Glutamatergic neuron (in vitro differentiated cells): ENCODE results near the gene CTBP2. TPM values are rescaled to one million over a fixed set of nuclear protein-coding genes. Genes with fewer than 3 reads are reported as not detected.

ENCODE experiments used
- DNase-seq: peaks from one replicate; pipeline ENCODE4 v3.0.0; 2022
- H3K27ac Mint-ChIP-seq: one replicate; pipeline ENCODE4 v1.8.0; 2020; ENCODE audit warnings: mild to moderate bottlenecking, mixed read lengths, inconsistent platforms; ENCODE audit not compliant: unreplicated experiment
- H3K27me3 Mint-ChIP-seq: one replicate; pipeline ENCODE4 v1.8.0; 2020; ENCODE audit warnings: mild to moderate bottlenecking, moderate library complexity, mixed read lengths, inconsistent platforms; ENCODE audit not compliant: unreplicated experiment
- H3K36me3 Mint-ChIP-seq: one replicate; pipeline ENCODE4 v1.8.0; 2020; ENCODE audit warnings: mild to moderate bottlenecking, mixed read lengths, inconsistent platforms; ENCODE audit not compliant: unreplicated experiment
- H3K4me1 Mint-ChIP-seq: one replicate; pipeline ENCODE4 v1.8.0; 2020; ENCODE audit warnings: mild to moderate bottlenecking, low read depth, mixed read lengths, inconsistent platforms; ENCODE audit not compliant: unreplicated experiment
- H3K4me3 Mint-ChIP-seq: one replicate; pipeline ENCODE4 v1.8.0; 2020; ENCODE audit warnings: mild to moderate bottlenecking, mixed read lengths, inconsistent platforms; ENCODE audit not compliant: unreplicated experiment
- H3K9me3 Mint-ChIP-seq: one replicate; pipeline ENCODE4 v1.8.0; 2020; ENCODE audit warnings: mild to moderate bottlenecking, moderate library complexity, mixed read lengths, inconsistent platforms; ENCODE audit not compliant: unreplicated experiment
- total RNA-seq: library from RNA; stranded (reverse); fragmentation: NEBNext Ultra II Directional; extraction: Animal tissue kit (Norgen Biotek cat#: 25700); gene quantifications from one replicate; pipeline ENCODE4 v1.2.1, GENCODE V29; 2021; ENCODE audit not compliant: unreplicated experiment
- TF ChIP-seq, protein P1 (sequence below): fragments of 200-600 bp; sonication (generic); IDR thresholded peaks from one replicate; pipeline ENCODE4 v1.5.0; 2021; ENCODE audit not compliant: partially characterized antibody, unreplicated experiment

CTBP2 gene
- total RNA-seq, 1 donor from 2014 or later = 174 TPM

DNA sequence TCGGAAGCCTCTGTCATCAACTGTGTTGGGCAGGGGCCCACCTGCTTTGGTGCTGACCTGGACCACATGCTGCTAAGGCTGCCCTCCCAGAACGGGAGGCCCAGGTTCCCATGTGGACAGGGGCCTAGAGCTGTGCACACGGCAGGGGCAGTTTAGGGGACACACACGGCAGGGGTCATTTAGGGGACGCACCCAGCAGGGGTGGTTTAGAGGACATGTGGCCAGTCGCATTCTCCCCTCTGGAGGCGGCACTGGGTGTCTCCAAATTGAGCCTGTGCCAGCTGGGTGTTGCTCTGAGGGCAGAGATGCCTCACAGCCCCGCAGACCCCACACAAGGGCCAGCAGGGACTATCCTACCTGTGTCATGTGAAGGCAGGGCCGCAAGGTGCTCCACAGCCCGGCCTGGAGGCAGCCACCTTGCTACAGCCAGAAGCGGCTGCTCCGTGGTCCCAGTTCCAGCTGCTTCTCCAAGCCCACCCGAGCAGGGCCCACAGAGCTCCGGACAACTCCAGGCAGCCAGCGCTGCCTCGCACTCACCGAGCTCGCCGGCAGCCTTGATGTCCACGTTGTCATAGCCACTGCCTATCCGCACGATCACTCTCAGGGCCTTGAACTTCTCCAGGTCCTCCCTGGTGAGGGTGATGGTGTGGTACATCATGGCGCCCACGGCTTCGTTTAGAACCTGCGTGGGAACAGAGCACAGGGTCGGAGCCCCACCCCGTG is 157.8 kb downstream of the CTBP2 start:
- TF ChIP-seq, protein P1, sequence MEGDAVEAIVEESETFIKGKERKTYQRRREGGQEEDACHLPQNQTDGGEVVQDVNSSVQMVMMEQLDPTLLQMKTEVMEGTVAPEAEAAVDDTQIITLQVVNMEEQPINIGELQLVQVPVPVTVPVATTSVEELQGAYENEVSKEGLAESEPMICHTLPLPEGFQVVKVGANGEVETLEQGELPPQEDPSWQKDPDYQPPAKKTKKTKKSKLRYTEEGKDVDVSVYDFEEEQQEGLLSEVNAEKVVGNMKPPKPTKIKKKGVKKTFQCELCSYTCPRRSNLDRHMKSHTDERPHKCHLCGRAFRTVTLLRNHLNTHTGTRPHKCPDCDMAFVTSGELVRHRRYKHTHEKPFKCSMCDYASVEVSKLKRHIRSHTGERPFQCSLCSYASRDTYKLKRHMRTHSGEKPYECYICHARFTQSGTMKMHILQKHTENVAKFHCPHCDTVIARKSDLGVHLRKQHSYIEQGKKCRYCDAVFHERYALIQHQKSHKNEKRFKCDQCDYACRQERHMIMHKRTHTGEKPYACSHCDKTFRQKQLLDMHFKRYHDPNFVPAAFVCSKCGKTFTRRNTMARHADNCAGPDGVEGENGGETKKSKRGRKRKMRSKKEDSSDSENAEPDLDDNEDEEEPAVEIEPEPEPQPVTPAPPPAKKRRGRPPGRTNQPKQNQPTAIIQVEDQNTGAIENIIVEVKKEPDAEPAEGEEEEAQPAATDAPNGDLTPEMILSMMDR = no peak
- H3K9me3 Mint-ChIP-seq = peaks cover 13% of the 10 kb centered on the region

DNA sequence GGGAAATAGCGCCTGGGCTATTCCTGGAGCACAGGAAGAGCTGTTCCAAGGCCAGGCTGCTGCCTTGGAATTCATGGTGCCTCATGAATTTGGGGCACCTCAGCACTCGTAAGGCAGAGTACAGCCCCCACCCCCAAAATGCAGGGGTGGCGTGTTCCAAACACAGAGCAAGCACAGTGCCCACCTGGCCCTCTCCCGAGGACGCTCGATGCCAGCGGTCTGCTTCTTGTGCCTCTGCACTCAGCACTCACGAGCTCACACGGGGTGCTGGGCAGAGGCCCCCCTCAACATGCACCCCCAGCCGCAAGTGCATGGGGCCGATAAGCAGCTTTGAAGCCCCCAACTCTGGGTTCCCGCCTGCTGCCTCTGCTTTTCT is 158.3 kb downstream of the CTBP2 start:
- TF ChIP-seq, protein P1 = no peak
- no peak overlapping the region for H3K27ac Mint-ChIP-seq
- peaks cover 16% of the 10 kb centered on the region for H3K9me3 Mint-ChIP-seq
- DNase-seq = no peak
- peaks cover 4% of the 10 kb centered on the region for H3K36me3 Mint-ChIP-seq
- H3K4me3 Mint-ChIP-seq = no peak overlapping the region
- H3K4me1 Mint-ChIP-seq = peaks cover 29% of the 10 kb centered on the region
- H3K27me3 Mint-ChIP-seq = peaks cover 24% of the 10 kb centered on the region

More for the DNA sequence above, 157.8 kb downstream of the CTBP2 start:
- DNase-seq = no peak
- Mint-ChIP-seq H3K27me3 (peaks cover 23% of the 10 kb centered on the region), H3K36me3 (peaks cover 4% of the 10 kb centered on the region), H3K4me1 (peaks cover 34% of the 10 kb centered on the region), H3K4me3 (no peak overlapping the region), H3K27ac (peak overlapping the region; percentile 48)

DNA sequence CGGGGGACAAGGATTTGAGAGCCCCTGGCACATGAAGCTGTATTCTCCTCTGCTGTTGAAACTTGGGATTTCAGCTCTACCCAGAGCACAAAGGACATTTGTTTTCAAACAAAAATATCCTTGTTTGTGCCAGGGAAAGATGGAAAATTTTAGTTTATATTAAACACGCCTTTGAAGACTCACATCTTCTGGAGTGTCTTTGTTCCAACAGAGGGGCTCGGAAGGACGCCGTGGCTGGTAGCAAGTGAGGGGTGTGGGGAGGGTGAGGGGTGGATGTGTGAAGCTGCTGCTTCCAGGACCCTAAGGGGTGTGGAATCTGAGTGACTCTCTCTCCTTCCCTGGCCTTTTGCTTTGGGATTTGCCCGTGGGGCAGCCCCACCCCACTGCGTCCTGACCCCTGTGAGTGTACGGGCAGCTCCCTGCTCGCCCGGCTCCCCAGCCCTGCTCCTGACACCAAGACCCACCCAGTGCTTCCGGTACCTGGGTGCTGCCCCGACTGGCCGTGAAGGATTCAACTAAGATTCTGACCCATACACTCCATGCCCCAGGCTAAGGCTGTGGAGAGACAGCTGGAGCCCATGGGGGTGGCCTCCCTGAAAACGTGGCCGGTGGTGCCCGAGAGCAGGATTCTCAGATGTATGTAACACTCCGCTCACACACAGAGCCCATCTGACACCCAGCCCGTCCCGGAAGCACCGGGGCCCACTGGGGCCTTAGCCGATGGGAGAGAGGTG is 158.9 kb downstream of the CTBP2 start:
- peak overlapping the region; percentile 90 for H3K27ac Mint-ChIP-seq
- H3K4me1 Mint-ChIP-seq = peaks cover 24% of the 10 kb centered on the region
- no peak overlapping the region for H3K4me3 Mint-ChIP-seq
- H3K9me3 Mint-ChIP-seq = peaks cover 16% of the 10 kb centered on the region
- TF ChIP-seq, protein P1 = no peak
- DNase-seq = no peak
- H3K36me3 Mint-ChIP-seq = peaks cover 2% of the 10 kb centered on the region
- peaks cover 20% of the 10 kb centered on the region for H3K27me3 Mint-ChIP-seq

DNA sequence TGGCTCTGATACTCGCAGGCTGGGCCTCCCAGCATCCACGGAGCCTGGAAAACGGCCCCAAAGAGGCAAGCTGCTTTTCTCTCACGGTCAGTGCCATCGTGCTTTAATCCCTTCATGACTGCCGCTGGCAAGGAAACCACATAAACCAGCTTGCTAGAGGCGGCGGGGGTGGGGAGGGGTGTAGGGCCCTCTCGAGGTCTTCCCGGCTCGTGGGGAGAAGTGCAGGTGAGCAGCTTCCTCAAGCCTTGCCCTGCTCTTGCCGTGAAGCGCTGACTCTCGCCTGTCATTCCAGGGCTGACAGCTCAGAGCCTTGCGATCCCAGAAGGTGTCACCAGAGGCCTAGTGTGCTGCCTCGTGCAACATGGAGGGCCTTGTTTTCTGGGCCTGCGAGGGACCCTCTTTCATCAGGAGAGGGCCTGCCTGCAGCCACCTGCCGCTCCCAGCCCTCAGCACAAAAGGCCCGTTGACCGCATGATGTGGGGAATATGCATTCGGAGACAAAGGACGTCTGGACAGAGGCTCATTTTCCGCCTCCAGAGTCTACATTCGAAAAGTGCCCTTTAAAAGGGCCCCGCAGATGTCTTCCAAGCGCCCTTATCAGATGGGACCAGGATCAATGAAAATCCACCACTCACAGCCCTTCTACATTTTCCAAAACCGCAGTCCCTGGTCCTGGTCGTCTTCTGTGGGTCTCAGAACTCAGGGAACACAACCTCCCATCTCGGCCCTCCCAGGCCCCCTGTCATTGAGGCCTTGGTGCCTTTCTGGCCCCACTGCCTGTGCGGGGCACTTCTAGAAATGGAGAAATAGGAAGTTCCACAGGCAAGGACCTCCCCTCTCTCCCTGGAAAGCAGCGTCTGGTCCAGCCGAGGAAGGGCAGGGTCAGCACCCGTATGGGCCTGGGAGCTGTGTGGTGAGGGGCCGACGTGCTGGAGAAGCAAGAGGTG is 159.7 kb downstream of the CTBP2 start:
- peak; percentile 57 for DNase-seq
- Mint-ChIP-seq H3K27ac (peak overlapping the region; percentile 90), H3K36me3 (no peaks in the 10 kb centered on the region), H3K4me1 (peaks cover 17% of the 10 kb centered on the region), H3K4me3 (no peak overlapping the region), H3K9me3 (peaks cover 16% of the 10 kb centered on the region), H3K27me3 (peaks cover 18% of the 10 kb centered on the region)
- TF ChIP-seq, protein P1 = no peak
